ENCODE measurements around the gene MAVS.
"Not testable (repeated sequence)": the region's sequence is repeated elsewhere in the genome, so short reads cannot be mapped to it uniquely, and the experiment has no call there.

MAVS gene

GRCh38 chr20:3825526-3825925 is 21.1 kb upstream of the MAVS start:
- CTCF ChIA-PET, result interaction anchor here (1.0 kb wide), 1 partner anchor 18 kb away, joined by 3 read pairs; no protein-coding TSS in a partner anchor
- TF ChIP-seq CTCF (conservative IDR thresholded peaks at IDR 0.05; ENCODE audit: low read depth), result no peak

GRCh38 chr20:3826420-3826819 is 20.2 kb upstream of the MAVS start:
- no peak for TF ChIP-seq CTCF (conservative IDR thresholded peaks at IDR 0.05; ENCODE audit: low read depth)
- peak overlapping the region; percentile 6; the same call in 1 of the 2 replicates for H3K27ac ChIP-seq
- POLR2A ChIA-PET (ENCODE audit: low non-redundant PET), result interaction anchor here (0.6 kb wide), 1 partner anchor 22 kb away, joined by 6 read pairs; no protein-coding TSS in a partner anchor
- DNase-seq (ENCODE audit: low spot score), result no peak
- CTCF ChIA-PET, result interaction anchor here (0.7 to 1.8 kb wide), 3 partner anchors 8 to 26 kb away, joined by 3 to 7 read pairs (median 4); no protein-coding TSS in a partner anchor

More at GRCh38 chr20:3825526-3825925, 21.1 kb upstream of the MAVS start:
- no peak for DNase-seq (ENCODE audit: low spot score)
- POLR2A ChIA-PET (ENCODE audit: low non-redundant PET), result interaction anchor here (0.6 kb wide), 1 partner anchor 193 kb away, joined by 4 read pairs; no protein-coding TSS in a partner anchor
- peak overlapping the region; percentile 22 for H3K27ac ChIP-seq

GRCh38 chr20:3828798-3829197 is 17.8 kb upstream of the MAVS start:
- no peak for DNase-seq (ENCODE audit: low spot score)
- TF ChIP-seq CTCF (conservative IDR thresholded peaks at IDR 0.05; ENCODE audit: low read depth), result no peak
- H3K27ac ChIP-seq, result no peak overlapping the region
- ChIA-PET POLR2A (ENCODE audit: low non-redundant PET) (no interaction called here), CTCF (no interaction called here)

GRCh38 chr20:3829891-3830290 is 16.7 kb upstream of the MAVS start:
- DNase-seq (ENCODE audit: low spot score); H3K27ac ChIP-seq; CTCF ChIA-PET; POLR2A ChIA-PET (ENCODE audit: low non-redundant PET): not testable (repeated sequence)

- no peak overlapping the region for H3K27ac ChIP-seq
- no peak for TF ChIP-seq CTCF (conservative IDR thresholded peaks at IDR 0.05; ENCODE audit: low read depth)
- no peak for DNase-seq (ENCODE audit: low spot score)
- CTCF ChIA-PET, result interaction anchor here (1.0 kb wide), 1 partner anchor 16 kb away, joined by 3 read pairs; the partner anchor contains the start of gene AP5S1
- POLR2A ChIA-PET (ENCODE audit: low non-redundant PET), result no interaction called here
Measured at GRCh38 chr20:3836132-3836531, 10.5 kb upstream of the MAVS start.

- no peak for TF ChIP-seq CTCF (conservative IDR thresholded peaks at IDR 0.05; ENCODE audit: low read depth)
- POLR2A ChIA-PET (ENCODE audit: low non-redundant PET), result interaction anchor here (0.6 to 0.7 kb wide), 2 partner anchors 28 to 36 kb away, joined by 3 to 7 read pairs; no protein-coding TSS in a partner anchor
- CTCF ChIA-PET, result interaction anchor here (1.0 kb wide), 1 partner anchor 128 kb away, joined by 3 read pairs; no protein-coding TSS in a partner anchor
- no peak overlapping the region for H3K27ac ChIP-seq
- DNase-seq (ENCODE audit: low spot score), result no peak
Measured at GRCh38 chr20:3839328-3839727, 7.3 kb upstream of the MAVS start.

GRCh38 chr20:3840201-3840600 is 6.4 kb upstream of the MAVS start:
- CTCF ChIA-PET, result interaction anchor here (1.0 kb wide), 1 partner anchor 129 kb away, joined by 3 read pairs; no protein-coding TSS in a partner anchor
- DNase-seq (ENCODE audit: low spot score); POLR2A ChIA-PET (ENCODE audit: low non-redundant PET); H3K27ac ChIP-seq: not testable (repeated sequence)
